ENCODE results near the gene ADPRHL1. TPM values are rescaled to one million over a fixed set of nuclear protein-coding genes. Genes with fewer than 3 reads are reported as not detected.

The ADPRHL1 gene
- total RNA-seq, 4 donors from 2014 or later, result 0.72 to 2.7 (median 1.7) TPM

DNA sequence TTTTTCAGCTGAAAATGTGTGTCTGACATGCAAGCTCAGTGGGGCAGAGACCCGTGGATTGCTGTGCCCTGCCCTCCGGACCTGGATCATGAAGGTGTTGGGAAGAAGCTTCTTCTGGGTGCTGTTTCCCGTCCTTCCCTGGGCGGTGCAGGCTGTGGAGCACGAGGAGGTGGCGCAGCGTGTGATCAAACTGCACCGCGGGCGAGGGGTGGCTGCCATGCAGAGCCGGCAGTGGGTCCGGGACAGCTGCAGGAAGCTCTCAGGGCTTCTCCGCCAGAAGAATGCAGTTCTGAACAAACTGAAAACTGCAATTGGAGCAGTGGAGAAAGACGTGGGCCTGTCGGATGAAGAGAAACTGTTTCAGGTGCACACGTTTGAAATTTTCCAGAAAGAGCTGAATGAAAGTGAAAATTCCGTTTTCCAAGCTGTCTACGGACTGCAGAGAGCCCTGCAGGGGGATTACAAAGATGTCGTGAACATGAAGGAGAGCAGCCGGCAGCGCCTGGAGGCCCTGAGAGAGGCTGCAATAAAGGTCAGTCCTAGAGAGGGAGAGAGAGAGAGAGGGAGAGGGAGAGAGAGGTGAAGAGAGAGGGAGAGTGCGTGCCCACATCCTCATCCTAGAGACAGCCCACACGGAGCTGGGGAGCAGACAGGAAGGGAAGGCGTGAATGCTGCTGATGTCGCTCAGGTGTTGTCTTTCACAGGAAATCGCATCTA lies 42.4 kb upstream of the ADPRHL1 start:
- TF ChIP-seq, protein P1, sequence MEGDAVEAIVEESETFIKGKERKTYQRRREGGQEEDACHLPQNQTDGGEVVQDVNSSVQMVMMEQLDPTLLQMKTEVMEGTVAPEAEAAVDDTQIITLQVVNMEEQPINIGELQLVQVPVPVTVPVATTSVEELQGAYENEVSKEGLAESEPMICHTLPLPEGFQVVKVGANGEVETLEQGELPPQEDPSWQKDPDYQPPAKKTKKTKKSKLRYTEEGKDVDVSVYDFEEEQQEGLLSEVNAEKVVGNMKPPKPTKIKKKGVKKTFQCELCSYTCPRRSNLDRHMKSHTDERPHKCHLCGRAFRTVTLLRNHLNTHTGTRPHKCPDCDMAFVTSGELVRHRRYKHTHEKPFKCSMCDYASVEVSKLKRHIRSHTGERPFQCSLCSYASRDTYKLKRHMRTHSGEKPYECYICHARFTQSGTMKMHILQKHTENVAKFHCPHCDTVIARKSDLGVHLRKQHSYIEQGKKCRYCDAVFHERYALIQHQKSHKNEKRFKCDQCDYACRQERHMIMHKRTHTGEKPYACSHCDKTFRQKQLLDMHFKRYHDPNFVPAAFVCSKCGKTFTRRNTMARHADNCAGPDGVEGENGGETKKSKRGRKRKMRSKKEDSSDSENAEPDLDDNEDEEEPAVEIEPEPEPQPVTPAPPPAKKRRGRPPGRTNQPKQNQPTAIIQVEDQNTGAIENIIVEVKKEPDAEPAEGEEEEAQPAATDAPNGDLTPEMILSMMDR (IDR thresholded peaks at IDR 0.05), result no peak
- no peak for DNase-seq (ENCODE audit: low spot score)
- no peak for ATAC-seq (ENCODE audit: low FRiP score)

DNA sequence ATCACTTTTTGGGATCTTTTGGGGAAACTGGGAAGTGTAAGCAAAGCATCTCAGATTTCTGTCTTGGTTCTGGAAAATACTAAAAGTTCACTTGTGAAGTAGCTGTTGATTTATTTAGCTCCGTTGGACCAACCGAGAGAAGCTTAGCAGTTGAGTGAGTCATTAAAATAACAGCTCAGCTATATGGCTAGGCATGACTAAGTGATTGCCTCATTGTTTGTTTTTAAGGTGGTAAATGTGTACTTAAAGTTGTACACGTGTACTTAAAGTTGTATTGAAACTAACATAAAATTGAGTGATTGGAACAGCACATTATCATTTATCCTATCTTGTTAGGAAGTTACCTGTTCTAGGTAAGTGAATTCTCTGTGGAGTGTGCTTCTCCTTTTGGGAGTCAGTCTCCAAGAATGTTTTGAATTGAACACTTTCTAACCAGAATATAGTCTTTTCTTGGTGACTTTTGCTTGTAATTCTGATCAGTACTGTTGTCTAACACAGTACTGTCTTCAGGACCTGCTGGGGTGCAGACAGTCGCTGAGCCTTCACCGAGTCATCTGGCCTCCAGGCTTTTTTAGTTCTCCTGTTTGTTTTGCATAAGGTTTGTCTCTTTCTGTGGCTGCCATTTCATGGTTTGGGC lies 40.1 kb upstream of the ADPRHL1 start:
- TF ChIP-seq, protein P1 (IDR thresholded peaks at IDR 0.05), result no peak
- no peak for DNase-seq (ENCODE audit: low spot score)
- ATAC-seq (ENCODE audit: low FRiP score), result no peak

DNA sequence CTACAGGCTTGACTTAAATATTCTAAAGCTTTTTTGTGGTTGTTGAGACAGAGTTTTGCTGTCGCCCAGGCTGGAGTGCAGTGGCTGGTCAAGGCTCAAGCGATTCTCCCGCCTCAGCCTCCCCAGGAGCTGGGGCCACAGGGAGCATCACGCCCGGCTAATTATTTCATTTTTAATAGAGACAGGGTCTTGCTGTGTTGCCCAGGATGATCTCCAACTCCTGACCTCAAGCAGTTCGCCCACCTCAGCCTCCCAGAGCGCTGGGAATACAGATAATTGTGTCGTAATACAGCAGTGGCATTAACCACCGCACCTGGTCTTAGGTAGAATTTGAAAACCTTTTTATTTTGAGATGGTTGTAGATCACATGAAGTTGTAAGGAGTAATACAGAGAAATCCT lies 38.7 kb upstream of the ADPRHL1 start:
- ATAC-seq (ENCODE audit: low FRiP score) (no peak), DNase-seq (ENCODE audit: low spot score) (no peak)
- TF ChIP-seq, protein P1 (IDR thresholded peaks at IDR 0.05), result no peak

DNA sequence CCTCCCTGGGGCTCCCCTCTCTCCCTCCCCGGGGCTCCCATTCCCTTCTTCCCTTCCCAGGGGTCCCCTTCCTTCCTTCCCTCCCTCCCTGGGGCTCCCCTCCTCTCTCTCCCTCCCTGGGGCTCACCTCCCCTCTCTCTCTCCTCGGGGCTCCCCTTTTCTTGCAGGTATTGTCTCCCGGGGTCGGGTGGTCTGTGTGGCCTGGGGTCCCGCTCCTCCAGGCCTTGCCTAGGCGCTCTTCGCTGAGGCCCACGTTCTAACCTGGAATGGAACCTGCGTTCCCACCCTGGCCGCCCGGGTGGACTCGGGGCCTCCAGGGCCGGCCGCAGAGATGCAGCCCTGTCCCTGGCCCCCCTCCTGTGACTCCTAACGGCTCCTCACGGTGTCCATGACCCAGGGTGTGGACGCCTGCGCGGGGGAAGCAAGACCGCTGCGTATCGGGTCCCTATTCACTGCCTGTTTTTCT lies 38.2 kb upstream of the ADPRHL1 start:
- no peak for DNase-seq (ENCODE audit: low spot score)

DNA sequence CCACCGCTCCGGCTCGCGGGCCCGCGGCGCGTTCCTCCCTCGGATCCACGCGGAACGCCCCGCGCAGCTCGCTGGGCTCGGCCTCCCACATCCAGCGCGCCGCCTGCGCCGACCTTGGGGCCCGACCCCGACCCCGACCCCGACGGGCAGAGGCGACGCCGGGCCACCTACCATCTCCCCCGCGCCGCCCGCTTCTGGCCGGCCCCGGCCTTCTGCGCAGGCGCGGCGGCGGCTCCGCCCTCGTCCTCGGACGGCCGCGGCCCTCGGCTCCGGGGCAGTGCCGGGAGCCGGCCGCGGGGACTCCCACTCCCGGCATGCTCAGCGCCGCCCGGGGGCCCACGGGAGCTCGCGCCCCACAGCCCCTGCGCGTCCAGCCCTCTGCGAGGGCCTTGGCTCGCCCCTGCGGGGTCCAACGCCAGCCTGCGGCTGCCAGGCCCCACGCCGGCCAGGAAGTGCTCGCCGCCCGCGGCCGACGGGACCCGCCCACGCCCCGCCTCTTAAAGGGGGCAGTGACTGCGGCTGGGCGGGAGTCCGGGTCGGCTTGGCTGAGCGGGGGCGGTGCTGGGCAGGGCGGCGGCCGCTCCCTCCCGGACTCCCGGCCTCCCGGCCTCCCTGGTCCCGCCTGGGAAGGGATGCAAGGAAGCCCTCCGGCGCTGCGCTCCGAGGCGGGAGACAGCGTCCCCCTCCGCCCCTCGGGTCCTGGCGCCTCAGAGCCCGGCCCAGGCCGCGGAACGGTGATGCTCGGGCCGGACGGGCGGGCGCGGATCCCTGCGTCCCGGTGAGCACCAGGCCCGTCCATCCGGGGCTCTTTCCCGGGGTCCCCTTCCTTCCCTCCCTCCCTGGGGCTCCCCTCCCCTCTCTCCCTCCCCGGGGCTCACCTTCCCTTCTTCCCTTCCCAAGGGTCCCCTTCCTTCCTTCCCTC lies 37.5 kb upstream of the ADPRHL1 start, which contains the start of gene DCUN1D2:
Gene DCUN1D2, minus strand, starts transcription at position 216 of the 922 bp plus-strand sequence. Its CDS starts 42 bp downstream, at position 174.
- ATAC-seq (ENCODE audit: low FRiP score) (peak; percentile 95), DNase-seq (ENCODE audit: low spot score) (peak; percentile 70)
- TF ChIP-seq, protein P1 (IDR thresholded peaks at IDR 0.05), result no peak

More for the DNA sequence above, 38.2 kb upstream of the ADPRHL1 start:
- ATAC-seq (ENCODE audit: low FRiP score), result no peak
- TF ChIP-seq, protein P1 (IDR thresholded peaks at IDR 0.05), result no peak

DNA sequence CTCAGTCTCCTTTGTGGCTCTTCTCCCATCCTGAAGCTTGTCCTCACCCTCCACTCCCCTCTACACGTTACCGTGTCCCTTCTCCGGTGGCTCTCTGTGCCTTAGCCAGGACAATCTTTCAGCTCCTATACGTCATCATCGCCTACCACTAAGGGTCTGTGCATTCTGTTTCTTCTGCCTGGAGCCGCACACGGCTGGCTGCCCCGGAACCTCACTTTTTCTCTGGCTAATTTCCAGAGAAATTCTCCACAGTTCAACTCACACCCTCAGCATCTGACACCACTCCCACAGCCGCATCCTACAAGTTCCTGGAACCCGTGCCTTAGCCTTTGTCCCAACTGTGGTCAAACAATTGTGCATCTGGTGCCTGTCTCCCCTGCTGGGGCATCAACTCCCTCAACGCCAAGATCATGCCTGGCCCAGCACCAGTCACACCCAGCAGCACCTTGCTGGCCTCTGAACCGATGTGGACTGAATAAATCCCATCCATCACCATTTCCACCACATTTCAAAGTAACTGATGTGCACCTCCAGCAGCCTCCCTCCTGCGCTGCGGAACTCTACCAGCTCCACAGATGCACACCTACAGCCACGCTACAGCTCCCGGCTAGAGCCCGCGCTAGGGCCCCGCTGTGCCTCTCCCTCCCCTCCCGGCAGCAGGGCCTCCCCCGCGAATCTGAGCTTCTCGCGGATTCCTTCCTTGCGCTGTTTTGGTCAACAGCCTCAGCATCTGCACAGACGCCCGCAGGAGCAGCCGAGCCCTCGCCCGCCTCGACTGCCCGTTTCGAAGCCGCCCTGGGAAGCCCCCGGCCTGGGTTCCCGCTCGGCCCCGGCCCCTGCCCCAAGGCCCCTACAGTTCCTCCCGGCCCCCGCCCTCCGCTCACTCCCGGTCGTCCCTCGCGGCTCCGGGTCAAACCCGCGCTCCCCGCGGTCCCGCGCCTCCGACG lies 36.5 kb upstream of the ADPRHL1 start:
- TF ChIP-seq, protein P1 (IDR thresholded peaks at IDR 0.05), result no peak
- DNase-seq (ENCODE audit: low spot score) (no peak), ATAC-seq (ENCODE audit: low FRiP score) (peak; percentile 19)
